HCT116 (cell line): Measurements from ENCODE around the gene LCK. TPM values are rescaled to one million over a fixed set of nuclear protein-coding genes. Genes with fewer than 3 reads are reported as not detected.

ENCODE experiments used
- ATAC-seq: fragments of 200-7000 bp; cut with Tn5 transposase; 2 replicates; pipeline ENCODE4 v1.9.1; 2020; ENCODE audit warnings: mild to moderate bottlenecking, moderate library complexity
- BruUV-seq: library from RNA; stranded (reverse); fragments of 400-500 nt; replicated peaks from 2 replicates; lab custom pipeline; 2021; lab: Mats Ljungman, UMichigan
- CTCF ChIA-PET: fragments of 300-600 bp; sonication (Branson Sonifier 250); formaldehyde crosslinking; loops from one replicate; lab custom pipeline; 2021; ENCODE audit warnings: antibody characterized with exemption; lab: Charles Lee
- POLR2A ChIA-PET: fragments of 300-600, 350-600 bp; sonication (Branson Sonifier 250); formaldehyde crosslinking; loops from one replicate; lab custom pipeline; 2021; ENCODE audit warnings: antibody characterized with exemption; lab: Charles Lee
- RAD21 ChIA-PET, 2 experiments: fragments of 300-600 bp; sonication (Branson Sonifier 250); formaldehyde crosslinking; loops; one replicate each; lab custom pipeline; 2023; ENCODE audit warnings: low total read pairs in 2 of 2; ENCODE audit not compliant: uncharacterized antibody in 2 of 2, unreplicated experiment in 2 of 2, low non-redundant PET in 1 of 2; lab: Charles Lee
- DNase-seq: peaks from one replicate; pipeline ENCODE4 v3.0.0-alpha.2; 2010; ENCODE audit warnings: low read depth, low spot score
- H2AFZ ChIP-seq: fragments of 200-600 bp; shearing (Covaris generic), sonication (generic); 2 replicates; pipeline ENCODE4 v1.6.1; 2017; ENCODE audit warnings: low read depth, mixed run types, mixed read lengths, antibody characterized with exemption, low read length; ENCODE audit not compliant: poor library complexity, severe bottlenecking
- H3K27ac ChIP-seq: 2 replicates; pipeline ENCODE4 v1.5.1; 2012; ENCODE audit warnings: low read depth, low read length
- H3K27me3 ChIP-seq: fragments of 200-600 bp; sonication (generic); 2 replicates; pipeline ENCODE4 v1.6.1; 2016; ENCODE audit warnings: mixed run types, low read length, mixed read lengths; ENCODE audit not compliant: insufficient read depth
- H3K36me3 ChIP-seq, 2 experiments: fragments of 200-500 bp in 1 of 2; fragments of 200-600 bp in 1 of 2; sonication (Bioruptor generic) in 1 of 2; sonication (generic) in 1 of 2; 2 replicates each; pipeline versions ENCODE4 v1.5.1 to v1.6.1; 2014 to 2016; ENCODE audit warnings: low read length in 2 of 2, inconsistent platforms in 1 of 2, mixed read lengths in 1 of 2, mixed run types in 1 of 2; ENCODE audit not compliant: insufficient read depth in 2 of 2, control insufficient read depth in 1 of 2
- H3K4me1 ChIP-seq, 2 experiments: fragments of 200-600 bp in 1 of 2; sonication (generic) in 1 of 2; 2 replicates each; pipeline versions ENCODE4 v1.5.1 to v1.6.1; 2012 to 2017; ENCODE audit warnings: low read length in 2 of 2, inconsistent platforms in 1 of 2, mild to moderate bottlenecking in 1 of 2, mixed read lengths in 1 of 2, mixed run types in 1 of 2, moderate library complexity in 1 of 2; ENCODE audit not compliant: insufficient read depth in 2 of 2, control insufficient read depth in 1 of 2
- H3K4me2 ChIP-seq: fragments of 200-600 bp; sonication (generic); 2 replicates; pipeline ENCODE4 v1.6.1; 2017; ENCODE audit warnings: mixed run types, low read length, mixed read lengths
- H3K4me3 ChIP-seq, 2 experiments: fragments of 200-600 bp in 1 of 2; sonication (generic) in 1 of 2; replicated peaks in 1 of 2; 2 replicates each; pipeline ENCODE4 v1.5.1; 2011 to 2016; ENCODE audit warnings: low read length in 2 of 2, control low read depth in 1 of 2, low read depth in 1 of 2, mild to moderate bottlenecking in 1 of 2, mixed read lengths in 1 of 2, mixed run types in 1 of 2
- H3K79me2 ChIP-seq: fragments of 200-600 bp; sonication (generic); 2 replicates; pipeline ENCODE4 v1.6.1; 2017; ENCODE audit warnings: mild to moderate bottlenecking, mixed run types, low read length, moderate library complexity, mixed read lengths; ENCODE audit not compliant: insufficient read depth
- H3K9ac ChIP-seq: fragments of 200-600 bp; sonication (generic); 2 replicates; pipeline ENCODE4 v1.6.1; 2016; ENCODE audit warnings: low read length, mixed read lengths
- H3K9me2 ChIP-seq: fragments of 200-600 bp; sonication (generic), shearing (Covaris generic); 2 replicates; pipeline ENCODE4 v1.6.1; 2017; ENCODE audit warnings: mixed run types, mild to moderate bottlenecking, moderate library complexity; ENCODE audit not compliant: insufficient read depth
- H3K9me3 ChIP-seq, 2 experiments: fragments of 200-500 bp in 1 of 2; fragments of 200-600 bp in 1 of 2; sonication (Bioruptor generic) in 1 of 2; sonication (generic) in 1 of 2; 2 replicates each; pipeline ENCODE4 v1.6.1; 2014 to 2017; ENCODE audit warnings: low read length in 2 of 2, mixed read lengths in 2 of 2, inconsistent platforms in 1 of 2, low read depth in 1 of 2, mild to moderate bottlenecking in 1 of 2, mixed run types in 1 of 2, moderate library complexity in 1 of 2; ENCODE audit not compliant: control insufficient read depth in 1 of 2, insufficient read depth in 1 of 2
- H4K20me1 ChIP-seq: fragments of 200-600 bp; sonication (generic), shearing (Covaris generic); 2 replicates; pipeline ENCODE4 v1.6.1; 2017; ENCODE audit warnings: mixed run types, mild to moderate bottlenecking, moderate library complexity; ENCODE audit not compliant: insufficient read depth
- CBX3 ChIP-seq: IDR thresholded peaks from 2 replicates; pipeline ENCODE4 v1.6.1; 2012; ENCODE audit warnings: low read depth
- EZH2phosphoT487 ChIP-seq: fragments of 200-600 bp; IDR thresholded peaks from 2 replicates; pipeline ENCODE4 v1.6.1; 2018; ENCODE audit warnings: antibody characterized with exemption, borderline replicate concordance
- POLR2AphosphoS5 ChIP-seq: IDR thresholded peaks from 2 replicates; pipeline ENCODE4 v1.6.1; 2011; ENCODE audit warnings: mild to moderate bottlenecking, low read depth, low read length, moderate library complexity
- RAD21 ChIP-seq: IDR thresholded peaks from 2 replicates; pipeline ENCODE4 v1.6.1; 2012; ENCODE audit warnings: low read depth, mild to moderate bottlenecking
- YY1 ChIP-seq: IDR thresholded peaks from 2 replicates; pipeline ENCODE4 v1.6.1; 2011; ENCODE audit warnings: low read length, low read depth, moderate library complexity, mild to moderate bottlenecking; ENCODE audit not compliant: insufficient replicate concordance; ENCODE audit errors: extremely low read depth
- ZNF274 ChIP-seq: fragments of 200-500 bp; sonication (Bioruptor generic); IDR thresholded peaks from 2 replicates; pipeline ENCODE4 v1.6.1; 2014; ENCODE audit warnings: mild to moderate bottlenecking, low read depth, low read length, inconsistent platforms
- intact Hi-C: fragments of 100-400 bp; cut with micrococcal nuclease; formaldehyde crosslinking; loops from 2 replicates; pipeline ENCODE4 v1.10.0; 2022
- total RNA-seq: library from RNA; stranded (reverse); gene quantifications from one replicate; pipeline ENCODE4 v1.2.1, GENCODE V29; 2021; ENCODE audit not compliant: unreplicated experiment
- TF ChIP-seq, protein P1 (sequence below), 3 experiments: fragments of 200-600 bp in 1 of 3; sonication (generic) in 1 of 3; IDR thresholded peaks in 2 of 3; conservative IDR thresholded peaks in 1 of 3; 2 replicates each; pipeline ENCODE4 v1.5.1; 2012 to 2017; ENCODE audit warnings: low read depth in 2 of 3, low read length in 2 of 3, antibody characterized with exemption in 1 of 3, borderline replicate concordance in 1 of 3, control low read depth in 1 of 3, mild to moderate bottlenecking in 1 of 3, mixed read lengths in 1 of 3, mixed run types in 1 of 3, moderate library complexity in 1 of 3; ENCODE audit not compliant: insufficient read depth in 1 of 3

The LCK gene
- total RNA-seq, 1 experiment from 2014 or later, result 0.79 TPM

DNA sequence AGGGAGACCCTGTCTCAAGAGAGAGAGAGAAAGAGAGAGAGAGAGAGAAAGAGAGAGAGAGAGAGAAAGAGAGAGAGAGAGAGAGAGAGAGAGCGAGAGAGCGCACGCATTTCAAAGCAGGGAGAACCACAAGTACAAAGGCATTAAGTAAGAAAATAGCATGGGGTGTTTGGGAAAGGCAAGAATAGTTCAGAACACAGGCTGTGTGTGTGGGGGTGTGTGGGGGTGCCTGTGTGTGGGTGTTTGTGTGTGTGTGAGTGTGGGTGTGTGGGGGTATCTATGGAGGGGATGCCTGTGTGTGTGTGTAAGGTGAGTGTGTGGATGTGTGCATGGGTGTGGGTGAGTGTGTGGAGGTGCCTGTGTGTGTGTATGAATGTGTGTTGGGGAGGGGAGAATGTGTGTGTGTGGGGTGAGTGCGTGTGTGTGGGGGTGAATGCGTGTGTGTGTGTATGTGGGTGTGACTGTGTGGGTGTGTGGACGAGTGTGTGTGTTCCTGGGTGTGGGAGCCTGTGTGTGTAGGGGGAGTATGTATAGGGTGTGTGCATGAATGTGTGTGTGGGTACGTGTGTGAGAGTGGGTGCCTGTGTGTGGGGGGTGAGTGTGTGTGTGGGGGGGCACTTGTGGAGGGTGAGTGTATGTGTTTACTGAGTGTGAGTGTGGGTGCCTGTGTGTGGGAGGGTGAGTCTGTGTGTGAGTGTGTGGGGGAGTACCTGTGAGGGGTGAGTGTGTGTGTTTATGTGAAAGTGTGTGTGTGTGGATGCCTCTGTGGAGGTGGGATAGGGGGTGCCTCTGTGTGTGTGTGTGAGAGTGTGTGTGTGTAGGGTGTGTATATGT, 21.7 kb downstream of the LCK start (continued):
- no peak for TF ChIP-seq CBX3
- TF ChIP-seq, protein P1, sequence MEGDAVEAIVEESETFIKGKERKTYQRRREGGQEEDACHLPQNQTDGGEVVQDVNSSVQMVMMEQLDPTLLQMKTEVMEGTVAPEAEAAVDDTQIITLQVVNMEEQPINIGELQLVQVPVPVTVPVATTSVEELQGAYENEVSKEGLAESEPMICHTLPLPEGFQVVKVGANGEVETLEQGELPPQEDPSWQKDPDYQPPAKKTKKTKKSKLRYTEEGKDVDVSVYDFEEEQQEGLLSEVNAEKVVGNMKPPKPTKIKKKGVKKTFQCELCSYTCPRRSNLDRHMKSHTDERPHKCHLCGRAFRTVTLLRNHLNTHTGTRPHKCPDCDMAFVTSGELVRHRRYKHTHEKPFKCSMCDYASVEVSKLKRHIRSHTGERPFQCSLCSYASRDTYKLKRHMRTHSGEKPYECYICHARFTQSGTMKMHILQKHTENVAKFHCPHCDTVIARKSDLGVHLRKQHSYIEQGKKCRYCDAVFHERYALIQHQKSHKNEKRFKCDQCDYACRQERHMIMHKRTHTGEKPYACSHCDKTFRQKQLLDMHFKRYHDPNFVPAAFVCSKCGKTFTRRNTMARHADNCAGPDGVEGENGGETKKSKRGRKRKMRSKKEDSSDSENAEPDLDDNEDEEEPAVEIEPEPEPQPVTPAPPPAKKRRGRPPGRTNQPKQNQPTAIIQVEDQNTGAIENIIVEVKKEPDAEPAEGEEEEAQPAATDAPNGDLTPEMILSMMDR (IDR thresholded peaks at IDR 0.05 in 2 of 3, conservative IDR thresholded peaks at IDR 0.05 in 1 of 3; ENCODE audit: borderline replicate concordance in 1 of 3, insufficient read depth in 1 of 3, low read depth in 2 of 3, low read length in 2 of 3), result no peak
- TF ChIP-seq, all 23 proteins: peak for 0

DNA sequence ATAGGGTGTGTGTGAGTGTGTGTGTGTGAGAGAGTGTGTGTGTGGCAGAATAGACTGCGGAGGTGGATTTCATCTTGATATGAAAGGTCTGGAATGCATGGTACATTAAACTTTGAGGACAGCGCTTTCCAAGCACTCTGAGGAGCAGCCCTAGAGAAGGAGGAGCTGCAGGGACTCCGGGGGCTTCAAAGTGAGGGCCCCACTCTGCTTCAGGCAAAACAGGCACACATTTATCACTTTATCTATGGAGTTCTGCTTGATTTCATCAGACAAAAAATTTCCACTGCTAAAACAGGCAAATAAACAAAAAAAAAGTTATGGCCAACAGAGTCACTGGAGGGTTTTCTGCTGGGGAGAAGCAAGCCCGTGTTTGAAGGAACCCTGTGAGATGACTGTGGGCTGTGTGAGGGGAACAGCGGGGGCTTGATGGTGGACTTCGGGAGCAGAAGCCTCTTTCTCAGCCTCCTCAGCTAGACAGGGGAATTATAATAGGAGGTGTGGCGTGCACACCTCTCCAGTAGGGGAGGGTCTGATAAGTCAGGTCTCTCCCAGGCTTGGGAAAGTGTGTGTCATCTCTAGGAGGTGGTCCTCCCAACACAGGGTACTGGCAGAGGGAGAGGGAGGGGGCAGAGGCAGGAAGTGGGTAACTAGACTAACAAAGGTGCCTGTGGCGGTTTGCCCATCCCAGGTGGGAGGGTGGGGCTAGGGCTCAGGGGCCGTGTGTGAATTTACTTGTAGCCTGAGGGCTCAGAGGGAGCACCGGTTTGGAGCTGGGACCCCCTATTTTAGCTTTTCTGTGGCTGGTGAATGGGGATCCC, 22.5 kb downstream of the LCK start:
- H3K4me1 ChIP-seq, result peaks cover 4 to 9% of the 10 kb centered on the region in 2 experiments; a peak in 2 of 4 replicates
- no peak overlapping the region for H3K9ac ChIP-seq
- no peaks in the 10 kb centered on the region for H3K79me2 ChIP-seq
- H3K36me3 ChIP-seq, result no peaks in the 10 kb centered on the region
- H4K20me1 ChIP-seq, result no peaks in the 10 kb centered on the region
- H2AFZ ChIP-seq, result no peak overlapping the region
- no peak overlapping the region for H3K27ac ChIP-seq
- no peak for DNase-seq
- ChIA-PET RAD21 (no interaction called here), POLR2A (interaction anchor here (0.6 kb wide), 1 partner anchor 9 kb away, joined by 3 read pairs; no protein-coding TSS in a partner anchor), CTCF (no interaction called here)
- peak; percentile 83 for ATAC-seq
- no peak for TF ChIP-seq POLR2AphosphoS5
- TF ChIP-seq YY1, result no peak
- TF ChIP-seq, protein P1 (IDR thresholded peaks at IDR 0.05 in 2 of 3, conservative IDR thresholded peaks at IDR 0.05 in 1 of 3; ENCODE audit: borderline replicate concordance in 1 of 3, insufficient read depth in 1 of 3, low read depth in 2 of 3, low read length in 2 of 3), result no peak
- no peak for TF ChIP-seq EZH2phosphoT487
- no peak for TF ChIP-seq RAD21
- TF ChIP-seq ZNF274, result no peak
- intact Hi-C loops, result no loop called here
- no peaks in the 10 kb centered on the region for H3K9me3 ChIP-seq
- peak overlapping the region; percentile 6; the same call in 1 of the 2 replicates for H3K4me2 ChIP-seq
- no peaks in the 10 kb centered on the region for H3K9me2 ChIP-seq
- no peaks in the 10 kb centered on the region for H3K27me3 ChIP-seq
- BruUV-seq, result no TSS peak
- H3K4me3 ChIP-seq, result no peak overlapping the region
